GM18520 (cell line): ENCODE data around the gene TSPAN31.

Experiments used
- ATAC-seq: cut with Tn5 transposase; IDR thresholded peaks from one replicate; pipeline ENCODE4 v1.9.1; 2021; ENCODE audit not compliant: unreplicated experiment

The TSPAN31 gene

DNA sequence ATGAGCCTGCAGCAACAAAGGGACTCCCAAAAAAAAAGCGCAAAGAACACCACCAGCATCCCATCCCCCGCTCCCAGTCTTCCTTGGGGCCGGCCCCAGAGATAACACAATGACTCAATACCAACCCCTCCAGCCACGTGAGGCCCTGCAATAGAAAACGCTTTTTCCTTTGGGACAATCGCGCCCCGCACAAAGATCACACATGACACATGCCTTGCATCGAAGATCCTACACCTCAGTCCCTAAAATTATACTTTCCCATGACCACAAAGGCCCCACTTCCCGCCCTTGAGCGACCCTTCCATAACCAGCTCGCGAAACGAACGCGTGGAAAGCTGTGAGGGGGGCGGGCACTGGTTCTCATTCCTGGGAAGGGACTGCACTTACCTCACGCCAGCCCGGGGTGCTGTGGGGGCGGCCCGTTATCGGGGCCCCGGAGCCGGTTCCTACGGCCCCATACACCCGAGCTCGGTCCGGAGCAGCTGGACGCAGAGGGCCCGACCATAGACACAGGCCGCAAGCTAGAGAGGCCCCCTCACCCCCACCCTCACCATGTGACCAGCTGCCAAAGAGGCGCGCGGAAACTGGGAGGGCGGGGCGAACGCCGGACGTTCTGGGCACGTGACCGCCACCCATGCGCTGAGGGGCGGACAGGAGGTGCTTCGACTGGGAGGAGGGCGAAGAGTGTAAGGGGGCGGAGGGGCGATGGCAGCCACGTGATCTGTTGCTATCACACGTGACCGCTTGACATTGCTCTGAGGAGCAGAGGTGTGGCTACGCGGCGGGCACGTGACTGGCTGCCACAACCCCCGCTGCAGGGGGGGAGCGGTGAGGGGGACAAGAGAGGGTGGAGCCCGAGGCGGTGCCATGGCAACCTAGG lies 7.2 kb downstream of the TSPAN31 start, which contains the start of gene CDK4:
Gene CDK4, minus strand, starts transcription at position 523 of the 880 bp plus-strand sequence. CDS start 593 bp downstream, outside the sequence.
- ATAC-seq = peak; percentile 65

DNA sequence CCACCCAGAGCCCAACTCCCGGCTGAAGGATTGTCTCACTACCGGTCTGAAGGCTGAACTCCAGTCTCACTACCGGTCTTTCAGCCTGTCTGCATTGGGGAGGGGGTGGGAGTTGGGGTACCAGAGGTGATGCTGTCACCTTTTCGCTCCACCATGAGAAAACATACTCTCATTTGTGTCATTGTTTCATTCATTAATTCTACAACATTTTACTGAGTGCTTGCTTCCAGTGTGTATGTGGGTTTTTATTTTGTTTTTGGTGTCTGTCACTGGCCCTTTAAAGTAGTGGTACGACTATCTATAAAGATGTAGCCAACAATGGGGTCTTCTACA lies 7.8 kb downstream of the TSPAN31 start:
- ATAC-seq = no peak

DNA sequence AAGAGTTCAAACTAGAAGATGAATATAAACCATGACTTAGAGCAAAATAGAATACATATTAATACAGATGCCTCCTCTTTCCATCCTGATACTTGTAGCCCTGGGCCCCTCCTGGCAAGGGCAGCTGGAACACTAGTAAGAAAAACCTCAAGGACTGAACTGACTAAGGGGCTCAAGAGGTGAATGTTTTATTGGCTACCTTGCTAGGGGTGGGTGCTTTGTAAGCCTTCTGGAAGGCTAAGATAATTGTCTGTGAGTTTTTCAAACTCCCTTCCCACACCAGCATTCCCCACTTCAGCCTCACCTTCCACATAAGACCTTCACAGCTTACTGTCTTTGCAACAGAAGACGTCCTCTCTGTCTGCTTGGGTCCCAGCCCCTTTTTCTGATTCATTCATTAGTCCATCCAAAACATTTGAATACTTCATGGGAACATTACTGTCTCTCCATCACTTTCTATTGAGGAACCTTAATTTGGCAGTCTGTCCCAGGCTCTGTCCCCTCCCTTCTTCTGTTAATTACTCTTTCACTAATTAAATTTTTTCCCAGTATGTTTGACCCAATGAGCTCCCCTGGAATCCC lies 9.0 kb downstream of the TSPAN31 start:
- no peak for ATAC-seq

DNA sequence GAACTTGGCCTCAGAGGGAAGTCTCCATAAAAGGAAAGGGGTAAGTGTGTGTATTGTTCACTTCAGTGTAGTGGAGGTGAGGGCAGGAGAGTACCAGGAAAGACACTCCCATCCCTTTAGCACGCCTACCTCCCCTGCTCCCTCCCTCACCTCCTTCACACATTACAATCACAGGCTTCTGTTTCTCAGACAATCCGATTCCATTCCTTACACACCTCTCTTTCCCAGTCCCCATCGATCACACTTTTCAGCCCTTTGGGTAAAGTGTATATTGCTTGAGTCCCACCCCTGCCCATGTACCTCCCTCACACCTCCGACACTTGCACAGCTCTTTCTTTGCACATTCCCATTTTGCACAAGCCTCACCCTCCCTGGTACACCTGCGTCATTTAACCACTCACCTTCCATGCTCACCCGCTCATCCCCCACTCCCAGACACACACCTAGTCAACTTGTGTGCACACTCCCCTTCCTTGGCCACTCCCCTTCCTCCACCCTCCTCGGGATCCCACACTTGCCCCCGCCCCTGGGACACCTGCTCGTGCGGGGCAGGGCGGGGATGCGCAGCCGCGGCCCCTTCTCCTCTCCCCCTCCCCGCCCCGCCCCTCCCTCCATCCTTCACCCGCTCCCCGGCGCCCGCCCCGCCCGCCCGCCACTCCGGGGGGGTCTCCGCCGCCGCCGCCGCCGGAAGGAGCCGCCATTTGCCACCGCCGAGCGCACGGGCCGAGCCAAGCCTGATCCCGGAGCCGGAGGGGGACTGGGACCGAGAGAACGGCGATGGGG lies 9.8 kb downstream of the TSPAN31 start, which contains the start of gene MARCHF9:
Gene MARCHF9, plus strand, starts transcription at position 693 of the 783 bp plus-strand sequence. CDS start 426 bp downstream, outside the sequence.
- peak; percentile 27 for ATAC-seq

DNA sequence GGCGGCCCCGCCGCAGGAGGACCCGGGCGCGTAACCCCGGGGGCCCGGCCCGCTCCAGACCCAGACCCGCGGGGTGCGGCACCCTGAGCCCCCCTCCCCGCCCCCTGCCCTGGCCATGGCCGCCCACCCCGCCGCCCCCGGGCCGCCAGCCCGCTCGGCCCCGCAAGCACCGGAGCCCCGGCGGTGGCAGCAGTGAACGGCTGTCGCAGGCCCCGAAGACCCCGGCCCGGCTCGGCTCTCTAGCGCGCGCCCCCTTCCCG lies 10.3 kb downstream of the TSPAN31 start:
- no peak for ATAC-seq

DNA sequence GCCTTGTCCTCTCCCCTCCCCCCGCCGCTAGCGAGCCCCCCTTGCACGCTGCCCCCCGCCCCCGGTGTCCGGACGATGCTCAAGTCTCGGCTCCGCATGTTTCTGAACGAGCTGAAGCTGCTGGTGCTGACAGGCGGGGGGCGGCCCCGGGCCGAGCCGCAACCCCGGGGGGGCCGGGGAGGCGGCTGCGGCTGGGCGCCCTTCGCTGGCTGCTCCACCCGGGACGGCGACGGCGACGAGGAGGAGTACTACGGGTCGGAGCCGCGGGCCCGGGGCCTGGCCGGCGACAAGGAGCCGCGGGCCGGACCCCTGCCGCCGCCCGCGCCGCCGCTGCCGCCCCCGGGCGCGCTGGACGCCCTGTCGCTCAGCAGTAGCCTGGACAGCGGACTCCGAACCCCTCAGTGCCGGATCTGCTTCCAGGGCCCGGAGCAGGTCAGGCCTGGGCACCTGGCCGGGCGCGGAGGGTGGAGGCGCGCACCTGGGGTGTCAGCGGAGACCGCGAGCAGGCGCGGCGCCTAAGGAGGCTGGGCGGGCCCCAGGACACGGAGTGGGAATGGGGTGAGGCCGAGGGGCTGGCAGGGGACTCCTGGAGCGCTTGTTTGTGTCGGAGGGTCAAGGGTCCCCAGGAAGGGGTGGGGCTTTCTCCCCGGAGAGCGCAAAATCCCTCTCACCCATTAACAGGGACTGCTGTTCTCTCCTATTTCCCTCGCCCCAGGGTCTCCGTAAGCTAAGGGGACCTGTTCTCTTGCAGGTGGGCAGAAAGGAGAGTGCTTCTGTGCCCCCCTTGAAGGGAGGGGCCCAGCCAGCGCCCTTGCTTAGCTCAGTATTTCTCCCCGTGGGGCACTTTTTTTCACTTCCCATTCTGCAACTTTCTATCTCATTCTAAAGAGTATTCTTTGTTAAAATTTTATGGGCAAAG lies 10.9 kb downstream of the TSPAN31 start:
- ATAC-seq = no peak

DNA sequence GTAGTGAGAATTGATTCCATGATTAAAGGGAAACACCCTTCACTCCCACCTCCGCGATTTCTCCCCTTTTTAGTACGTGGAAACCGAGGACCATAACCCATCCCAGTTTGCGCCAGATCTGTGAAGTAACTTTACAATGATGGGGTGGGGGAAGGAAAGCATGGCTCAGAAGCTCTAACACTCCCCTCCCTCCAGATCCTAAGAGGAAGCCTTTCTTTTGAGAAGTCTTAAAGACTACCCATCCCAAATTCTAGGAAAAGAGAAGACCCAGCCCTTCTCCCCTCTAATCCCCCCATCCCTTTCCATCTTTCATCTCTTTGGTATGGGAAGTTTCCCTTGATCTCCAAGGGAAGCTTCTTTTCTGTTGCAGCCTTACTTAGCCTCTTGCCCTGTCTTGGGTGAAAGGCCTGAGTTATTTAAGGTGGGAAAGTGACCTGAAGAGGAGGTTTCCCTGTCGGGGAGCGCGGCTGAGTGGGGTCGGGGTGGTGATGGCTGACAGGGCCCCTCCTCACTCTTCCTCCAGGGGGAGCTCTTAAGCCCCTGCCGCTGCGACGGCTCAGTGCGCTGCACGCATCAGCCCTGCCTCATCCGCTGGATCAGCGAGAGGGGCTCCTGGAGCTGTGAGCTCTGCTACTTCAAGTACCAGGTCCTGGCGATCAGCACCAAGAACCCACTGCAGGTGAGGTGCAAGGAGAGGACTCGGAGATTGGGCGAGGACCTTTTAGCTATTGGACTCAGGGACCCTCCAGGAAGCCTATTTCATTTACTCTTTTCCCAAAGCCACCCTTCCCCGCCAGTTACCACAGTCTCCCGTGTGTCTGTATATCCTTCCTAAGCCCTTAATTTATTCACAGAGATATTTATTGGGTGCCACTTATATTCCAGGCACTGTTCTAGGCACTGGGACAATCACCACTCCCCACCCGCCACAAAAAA lies 11.8 kb downstream of the TSPAN31 start:
- ATAC-seq = no peak

DNA sequence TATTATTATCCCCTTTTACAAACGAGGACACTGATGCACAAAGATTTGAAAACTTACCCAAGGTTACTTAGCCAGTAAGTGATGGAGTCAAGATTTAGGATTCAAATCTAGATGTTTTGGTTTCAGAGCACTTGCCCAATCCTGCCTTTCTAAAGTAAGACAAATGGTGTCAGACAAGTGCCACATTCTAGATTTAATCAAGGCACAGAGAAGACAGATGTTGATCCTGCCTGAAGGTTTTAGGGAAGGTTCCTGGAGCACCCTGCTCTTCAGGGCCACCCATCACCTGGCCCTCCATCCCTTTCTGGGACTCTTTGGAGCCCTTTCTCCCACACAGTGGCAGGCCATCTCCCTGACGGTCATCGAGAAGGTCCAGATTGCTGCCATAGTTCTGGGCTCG lies 12.9 kb downstream of the TSPAN31 start:
- ATAC-seq = no peak

DNA sequence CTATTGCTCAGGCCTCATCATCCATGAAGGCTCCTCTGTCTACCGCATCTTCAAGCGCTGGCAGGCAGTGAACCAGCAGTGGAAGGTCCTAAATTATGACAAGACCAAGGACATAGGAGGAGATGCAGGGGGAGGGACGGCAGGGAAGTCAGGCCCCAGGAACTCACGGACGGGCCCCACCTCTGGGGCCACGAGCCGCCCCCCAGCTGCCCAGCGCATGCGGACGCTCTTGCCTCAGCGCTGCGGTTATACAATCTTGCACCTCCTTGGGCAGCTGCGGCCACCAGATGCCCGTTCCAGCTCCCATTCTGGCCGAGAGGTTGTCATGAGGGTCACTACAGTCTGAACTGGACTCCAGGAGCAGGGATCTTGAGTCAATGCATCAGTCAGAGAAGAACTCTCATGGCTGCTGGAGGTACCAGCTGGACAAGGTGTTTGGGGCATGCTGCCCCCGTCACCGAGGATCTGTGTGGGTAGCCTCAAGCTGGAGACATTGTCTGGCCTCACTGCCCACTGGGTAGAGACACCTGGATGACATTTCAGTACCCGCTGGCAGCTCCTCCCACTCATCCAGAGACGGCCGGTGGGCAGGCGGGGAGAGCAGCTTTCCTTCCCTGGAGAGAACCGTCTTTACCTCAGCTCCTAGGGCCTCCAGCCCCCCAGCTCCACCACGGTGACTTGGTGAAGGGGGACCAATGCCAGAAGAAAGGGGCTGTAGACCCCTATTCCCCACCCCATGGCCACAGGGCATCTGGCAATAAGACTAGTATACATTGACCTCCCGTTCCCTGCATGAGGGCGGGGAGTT lies 13.9 kb downstream of the TSPAN31 start:
- ATAC-seq = no peak

DNA sequence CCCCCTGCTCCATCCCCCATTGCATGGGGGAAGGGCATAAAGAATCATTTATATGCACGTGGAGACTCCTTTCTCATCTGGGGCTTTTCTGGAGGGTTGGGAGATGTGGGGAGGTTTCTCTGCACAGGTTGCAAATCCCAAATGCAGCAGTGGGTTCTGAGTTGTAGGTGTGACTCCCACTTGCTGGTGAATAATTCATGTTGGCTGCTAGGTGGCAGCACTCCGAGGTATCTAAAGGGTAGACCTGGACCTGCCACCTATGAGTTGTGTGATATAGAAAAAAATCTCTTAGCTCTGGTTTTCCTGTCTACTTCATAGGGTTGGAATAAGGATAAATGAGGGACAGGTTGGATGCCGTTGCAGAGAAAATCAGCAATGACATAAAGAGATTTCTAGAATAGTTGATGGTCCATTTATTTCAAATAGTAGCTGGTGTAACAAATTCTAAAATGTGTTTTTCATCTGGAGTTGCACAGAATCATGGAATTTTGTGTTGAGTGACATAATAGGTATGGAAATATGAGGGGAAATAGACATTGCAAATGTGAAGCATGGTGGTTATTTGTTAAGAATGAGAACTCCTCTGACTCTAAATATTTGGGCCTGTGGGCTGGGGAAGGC lies 14.6 kb downstream of the TSPAN31 start:
- no peak for ATAC-seq

DNA sequence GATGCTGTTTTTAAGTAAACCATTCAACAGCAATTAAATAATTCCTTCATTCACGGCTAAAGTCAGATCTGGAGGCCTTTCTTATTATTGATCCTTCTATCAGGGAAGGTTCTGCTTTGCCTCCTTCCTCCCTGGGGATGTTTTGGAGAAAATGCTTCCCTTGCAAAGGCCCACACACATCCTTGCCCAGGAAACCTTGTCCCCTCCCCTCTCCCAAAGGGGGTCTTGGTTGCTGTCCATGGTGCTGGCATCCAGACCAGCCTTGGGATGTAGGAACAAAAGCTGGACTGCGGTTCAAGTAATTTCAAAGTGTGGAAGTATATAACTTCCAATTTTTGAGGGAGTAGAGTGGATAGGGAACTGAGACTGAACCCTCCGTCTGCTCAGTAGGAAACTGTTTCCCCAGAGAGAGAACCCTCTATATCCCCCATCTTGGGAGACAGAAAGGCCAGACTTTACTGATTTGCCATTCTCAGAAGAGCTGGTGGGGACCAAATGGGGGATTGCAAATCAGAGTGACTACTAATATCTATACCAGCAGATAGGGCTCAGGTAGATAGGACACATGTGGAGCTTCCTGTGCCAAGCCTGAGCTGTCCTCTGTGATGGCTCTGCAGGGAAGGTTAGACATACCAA lies 15.6 kb downstream of the TSPAN31 start:
- no peak for ATAC-seq

DNA sequence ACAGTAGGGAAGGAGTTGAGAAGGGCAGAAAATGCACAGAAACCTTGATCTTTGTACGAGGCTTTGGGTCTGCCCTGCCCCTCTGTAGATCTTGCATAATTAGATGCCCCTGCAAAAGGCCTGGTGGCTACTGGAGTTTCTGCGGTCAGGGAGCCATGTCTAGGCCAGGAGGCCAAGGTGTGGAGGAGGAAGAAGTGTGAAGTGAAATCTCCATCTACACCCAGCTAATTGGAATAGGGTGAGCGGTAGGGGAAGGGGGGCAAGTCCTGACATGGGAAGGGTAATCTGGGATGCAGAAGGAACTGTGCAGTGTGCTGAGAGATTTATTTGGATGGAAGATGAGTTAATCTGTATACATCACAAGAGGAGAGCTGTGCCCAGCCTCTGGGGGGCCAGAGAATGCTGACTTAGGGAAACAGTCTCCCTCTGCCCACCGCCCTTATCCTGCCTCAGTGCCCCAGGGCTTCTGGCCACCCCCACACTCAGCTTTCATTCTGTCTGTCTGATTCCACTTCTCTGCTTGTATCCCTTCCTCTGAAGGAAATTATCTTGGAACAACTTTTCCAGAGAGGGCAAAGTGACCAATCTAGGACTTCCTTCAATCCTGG lies 16.7 kb downstream of the TSPAN31 start:
- no peak for ATAC-seq

DNA sequence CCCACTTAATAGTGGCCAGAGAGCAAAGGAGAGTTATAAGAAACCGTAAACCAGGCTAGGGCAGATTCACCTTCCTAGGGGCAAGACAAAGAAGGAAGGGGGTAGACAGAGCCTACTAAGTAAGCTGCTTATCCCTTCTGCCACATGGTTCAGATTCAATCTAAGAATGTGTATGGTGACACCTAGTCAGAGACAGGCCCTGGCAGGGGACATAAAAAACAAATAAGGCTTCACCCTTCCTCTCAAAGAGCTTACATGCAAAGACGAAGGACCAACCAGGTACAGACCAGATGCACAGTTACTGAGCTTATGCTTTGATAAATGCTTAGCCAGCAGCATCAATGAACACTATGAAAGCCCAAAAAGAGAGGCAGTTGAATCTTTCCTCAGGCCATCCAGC lies 17.6 kb downstream of the TSPAN31 start:
- no peak for ATAC-seq

DNA sequence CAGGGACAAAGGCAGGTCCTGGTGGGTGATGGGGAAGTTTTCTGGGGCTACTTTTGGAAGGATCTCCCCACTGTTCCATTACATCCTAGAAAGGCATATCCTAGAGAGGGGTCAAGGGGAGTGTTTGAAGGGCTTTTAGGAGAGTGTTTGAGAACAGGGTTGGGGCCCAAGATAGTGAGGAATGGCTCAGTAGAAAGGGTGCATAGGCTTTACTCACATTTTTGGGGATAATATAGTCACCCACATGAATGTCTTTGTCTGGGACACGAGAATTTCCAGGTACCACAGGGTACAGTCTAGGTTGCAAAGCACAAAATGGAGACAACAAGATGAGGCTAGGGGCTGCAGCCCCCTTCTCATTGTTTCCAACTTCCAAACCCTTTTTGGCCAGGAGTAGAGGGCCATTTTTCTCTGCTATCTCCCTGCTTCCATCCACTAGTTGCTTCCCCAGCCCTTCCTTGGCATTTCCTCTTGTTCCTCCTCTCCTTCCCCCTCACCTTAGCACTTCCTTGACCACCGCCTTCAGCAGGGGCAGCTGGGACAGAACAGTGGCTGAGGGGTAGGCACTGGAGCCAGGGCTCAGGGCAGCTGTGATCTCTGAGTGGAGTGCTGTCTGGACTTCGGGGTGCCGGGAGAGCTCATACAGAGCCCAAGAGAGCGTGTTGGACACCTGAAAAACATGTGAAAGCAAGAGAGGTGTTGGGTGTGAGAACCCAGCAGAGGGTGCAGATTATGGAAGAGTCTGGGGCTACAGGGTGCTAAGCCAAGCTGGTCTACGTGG lies 19.2 kb downstream of the TSPAN31 start:
- no peak for ATAC-seq

DNA sequence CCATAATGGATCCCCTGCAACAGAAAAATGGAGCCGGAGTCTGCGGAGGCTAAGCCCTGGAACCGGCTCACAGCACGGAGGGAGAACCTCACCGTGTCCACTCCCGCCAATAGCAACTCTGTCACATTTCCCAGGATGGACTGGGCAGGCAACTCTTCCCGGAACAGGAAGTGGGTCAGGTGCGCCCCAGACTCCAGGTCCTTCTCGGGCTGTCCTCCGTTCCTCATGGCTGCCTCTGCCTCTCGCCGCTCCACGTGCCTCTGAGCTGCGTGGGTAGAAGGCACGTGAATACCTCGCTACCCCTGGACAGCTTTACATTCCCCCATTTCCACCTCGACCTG lies 19.8 kb downstream of the TSPAN31 start:
- ATAC-seq = no peak

DNA sequence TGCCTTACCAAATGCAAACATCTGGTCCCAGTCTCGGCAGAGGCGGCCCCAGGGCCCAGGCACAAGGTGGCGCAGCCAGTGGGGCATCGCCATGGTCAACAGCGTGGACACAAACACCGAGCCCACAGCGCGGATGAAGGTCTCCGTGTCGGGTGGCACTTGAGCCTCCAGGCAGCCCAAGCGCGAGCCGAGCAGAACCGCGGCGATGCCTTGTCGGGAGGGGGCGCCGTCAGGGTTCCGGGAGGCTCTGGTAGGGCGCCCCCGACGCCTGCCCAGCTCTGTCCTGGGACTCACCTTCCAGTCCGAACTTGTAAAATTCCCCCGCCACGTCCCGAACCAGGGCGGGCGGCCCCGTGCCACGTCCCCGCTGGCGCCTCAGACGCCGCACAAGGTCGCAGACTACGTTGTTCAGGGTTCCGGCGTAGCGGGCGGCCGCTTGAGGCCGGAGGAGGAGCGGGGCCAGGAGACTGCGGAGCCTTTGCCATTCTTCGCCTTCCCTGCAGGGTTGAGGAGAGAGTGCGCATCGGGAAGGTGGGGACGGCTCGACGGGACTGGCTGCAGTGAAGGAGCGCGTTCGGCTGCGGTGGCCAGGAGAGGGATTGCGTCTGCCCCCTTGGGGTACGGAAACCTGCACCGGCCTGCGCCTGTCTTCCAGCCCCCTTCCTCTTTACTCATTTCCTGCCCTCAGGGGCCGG lies 20.3 kb downstream of the TSPAN31 start:
- no peak for ATAC-seq
